Measurements from ENCODE around the gene FBLN5.

FBLN5 gene

GRCh38 chr14:91963465-91963864 is 16.0 kb upstream of the FBLN5 start:
- TF ChIP-seq, protein P1, sequence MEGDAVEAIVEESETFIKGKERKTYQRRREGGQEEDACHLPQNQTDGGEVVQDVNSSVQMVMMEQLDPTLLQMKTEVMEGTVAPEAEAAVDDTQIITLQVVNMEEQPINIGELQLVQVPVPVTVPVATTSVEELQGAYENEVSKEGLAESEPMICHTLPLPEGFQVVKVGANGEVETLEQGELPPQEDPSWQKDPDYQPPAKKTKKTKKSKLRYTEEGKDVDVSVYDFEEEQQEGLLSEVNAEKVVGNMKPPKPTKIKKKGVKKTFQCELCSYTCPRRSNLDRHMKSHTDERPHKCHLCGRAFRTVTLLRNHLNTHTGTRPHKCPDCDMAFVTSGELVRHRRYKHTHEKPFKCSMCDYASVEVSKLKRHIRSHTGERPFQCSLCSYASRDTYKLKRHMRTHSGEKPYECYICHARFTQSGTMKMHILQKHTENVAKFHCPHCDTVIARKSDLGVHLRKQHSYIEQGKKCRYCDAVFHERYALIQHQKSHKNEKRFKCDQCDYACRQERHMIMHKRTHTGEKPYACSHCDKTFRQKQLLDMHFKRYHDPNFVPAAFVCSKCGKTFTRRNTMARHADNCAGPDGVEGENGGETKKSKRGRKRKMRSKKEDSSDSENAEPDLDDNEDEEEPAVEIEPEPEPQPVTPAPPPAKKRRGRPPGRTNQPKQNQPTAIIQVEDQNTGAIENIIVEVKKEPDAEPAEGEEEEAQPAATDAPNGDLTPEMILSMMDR (IDR thresholded peaks at IDR 0.05; ENCODE audit: control insufficient read depth, insufficient read depth, low read depth, low read length, missing control alignments): no peak
- DNase-seq (ENCODE audit: low read depth): no peak
- no peak overlapping the region for H3K4me3 ChIP-seq (ENCODE audit: control insufficient read depth, low read depth, low read length)

GRCh38 chr14:91961297-91962220 is 14.1 kb upstream of the FBLN5 start:
- H3K4me3 ChIP-seq (ENCODE audit: control insufficient read depth, low read depth, low read length): no peak overlapping the region
- DNase-seq (ENCODE audit: low read depth): no peak
- TF ChIP-seq, protein P1 (IDR thresholded peaks at IDR 0.05; ENCODE audit: control insufficient read depth, insufficient read depth, low read depth, low read length, missing control alignments): no peak

GRCh38 chr14:91957876-91958313 is 10.4 kb upstream of the FBLN5 start:
- TF ChIP-seq, protein P1 (IDR thresholded peaks at IDR 0.05; ENCODE audit: control insufficient read depth, insufficient read depth, low read depth, low read length, missing control alignments): no peak
- no peak for DNase-seq (ENCODE audit: low read depth)
- no peak overlapping the region for H3K4me3 ChIP-seq (ENCODE audit: control insufficient read depth, low read depth, low read length)

GRCh38 chr14:91956616-91957015 is 9.1 kb upstream of the FBLN5 start:
- DNase-seq (ENCODE audit: low read depth): no peak
- TF ChIP-seq, protein P1 (IDR thresholded peaks at IDR 0.05; ENCODE audit: control insufficient read depth, insufficient read depth, low read depth, low read length, missing control alignments): no peak
- H3K4me3 ChIP-seq (ENCODE audit: control insufficient read depth, low read depth, low read length): no peak overlapping the region

- no peak overlapping the region for H3K4me3 ChIP-seq (ENCODE audit: control insufficient read depth, low read depth, low read length)
- TF ChIP-seq, protein P1 (IDR thresholded peaks at IDR 0.05; ENCODE audit: control insufficient read depth, insufficient read depth, low read depth, low read length, missing control alignments): no peak
- DNase-seq (ENCODE audit: low read depth): no peak
Observed at GRCh38 chr14:91955168-91955567, 7.7 kb upstream of the FBLN5 start.

DNA sequence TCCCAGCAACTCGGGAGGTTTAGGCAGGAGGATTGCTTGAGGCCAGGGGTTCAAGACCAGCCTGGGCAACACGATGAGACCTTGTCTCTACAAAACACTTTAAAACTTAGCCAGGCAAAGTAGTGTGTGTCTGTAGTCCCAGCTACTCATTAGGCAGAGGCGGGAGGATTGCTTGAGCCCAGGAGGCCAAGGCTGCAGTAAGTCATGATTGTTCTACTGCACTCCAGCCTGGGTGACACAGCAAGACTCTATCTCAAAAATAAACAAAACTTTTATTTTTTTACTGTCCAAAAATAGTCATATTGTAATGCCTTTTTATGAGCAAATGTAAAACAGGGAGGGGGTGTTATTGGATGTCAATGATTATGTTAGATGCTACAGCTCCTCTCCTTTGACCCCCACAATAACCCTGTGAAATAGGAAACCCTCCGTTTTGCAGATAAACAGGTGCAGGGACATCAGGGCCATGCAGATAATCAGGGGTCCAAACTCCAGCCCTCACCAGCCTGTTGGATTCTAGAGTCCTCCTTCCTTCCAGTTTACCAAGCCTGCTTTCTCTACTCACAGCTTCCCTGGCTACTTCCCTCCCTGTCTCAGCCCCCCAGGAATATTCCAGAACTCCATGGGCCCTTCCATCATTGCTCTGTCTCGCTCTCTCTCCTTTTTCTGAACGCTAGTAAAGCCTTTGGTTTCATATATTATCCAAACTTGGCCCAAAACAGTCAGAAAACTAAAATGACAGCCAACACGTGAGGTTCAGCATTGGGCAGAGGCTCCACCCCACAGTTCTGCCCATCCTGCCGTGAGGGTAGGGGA is 5.9 kb upstream of the FBLN5 start:
- TF ChIP-seq, protein P1 (IDR thresholded peaks at IDR 0.05; ENCODE audit: control insufficient read depth, insufficient read depth, low read depth, low read length, missing control alignments): no peak
- H3K4me3 ChIP-seq (ENCODE audit: control insufficient read depth, low read depth, low read length): no peak overlapping the region
- no peak for DNase-seq (ENCODE audit: low read depth)

Data from AG09309 (cell line).